Heart right ventricle (tissue), 16 donors: ENCODE measurements around the gene AP2B1. TPM values are rescaled to one million over a fixed set of nuclear protein-coding genes. Genes with fewer than 3 reads are reported as not detected.
"Not testable (repeated sequence)": the region's sequence is repeated elsewhere in the genome, so short reads cannot be mapped to it uniquely, and the experiment has no call there.

Experiments used
- ATAC-seq, 8 donors: fragments of 200-7000 bp; cut with Tn5 transposase; one replicate each; pipeline ENCODE4 v1.9.1; 2020; ENCODE audit warnings: mild to moderate bottlenecking in 8 of 8, moderate library complexity in 8 of 8, moderate number of reproducible peaks in 1 of 8
- DNase-seq, 2 donors: peaks; one replicate each; pipeline ENCODE4 v3.0.0-alpha.2; 2020
- H3K27ac ChIP-seq, 10 donors: fragments of 200-600 bp; sonication (generic) in 2 of 10; one replicate each; pipeline versions ENCODE4 v1.5.0 to v1.8.0; 2020 to 2022; ENCODE audit warnings: mild to moderate bottlenecking in 3 of 10
- H3K27me3 ChIP-seq, 7 donors: fragments of 200-600 bp; one replicate each; pipeline ENCODE4 v1.8.0; 2021 to 2022; ENCODE audit warnings: mild to moderate bottlenecking in 2 of 7
- H3K36me3 ChIP-seq, 9 donors: fragments of 200-600 bp; sonication (generic) in 1 of 9; one replicate each; pipeline versions ENCODE4 v1.5.0 to v1.8.0; 2020 to 2022; ENCODE audit warnings: mild to moderate bottlenecking in 2 of 9
- H3K4me1 ChIP-seq, 9 donors: fragments of 200-600 bp; sonication (generic) in 1 of 9; one replicate each; pipeline versions ENCODE4 v1.5.0 to v1.8.0; 2020 to 2022; ENCODE audit warnings: mild to moderate bottlenecking in 4 of 9
- H3K4me3 ChIP-seq, 10 donors: fragments of 200-600 bp; sonication (generic) in 2 of 10; one replicate each; pipeline versions ENCODE4 v1.5.0 to v1.8.0; 2020 to 2022; ENCODE audit warnings: mild to moderate bottlenecking in 7 of 10, moderate library complexity in 2 of 10
- H3K9me3 ChIP-seq, 11 donors: fragments of 200-600 bp in 10 of 11; sonication (generic) in 2 of 11; one replicate each; pipeline versions ENCODE4 v1.5.0 to v1.8.0; 2013 to 2022; ENCODE audit warnings: mild to moderate bottlenecking in 2 of 11, control low read depth in 1 of 11, moderate library complexity in 1 of 11
- CTCF ChIP-seq, 9 donors: fragments of 200-600 bp; sonication (generic) in 2 of 9; IDR thresholded peaks; one replicate each; pipeline versions ENCODE4 v1.5.0 to v1.8.0; 2021 to 2022; ENCODE audit warnings: antibody characterized with exemption in 9 of 9, mild to moderate bottlenecking in 5 of 9, moderate library complexity in 1 of 9
- WGBS, 2 donors: extraction: QIAGEN DNeasy Blood & Tissue Kit; methylation state at CpG; one replicate each; pipeline ENCODE4 v1.1.7; 2013; ENCODE audit warnings: inconsistent platforms in 1 of 2; 5-methylcytosine and 5-hydroxymethylcytosine counted together
- intact Hi-C, 10 donors: fragments of 100-400 bp; cut with DNase I; formaldehyde crosslinking; loops; one replicate each; pipeline versions ENCODE4 v1.11.1 to v1.14.2; 2022
- polyA plus RNA-seq, 2 donors: library from polyadenylated mRNA; stranded (reverse); fragments of 200-250 nt; gene quantifications; one replicate each; pipeline ENCODE4 v1.2.3, GENCODE V29; 2013
- total RNA-seq, 10 donors: library from RNA; stranded (reverse); fragmentation: NEBNext Ultra II Directional in 3 of 10; extraction: Animal tissue kit (Norgen Biotek cat#: 25700) in 3 of 10; gene quantifications; one replicate each; pipeline versions ENCODE4 v1.2.1 to v1.2.4, GENCODE V29; 2021 to 2023
- donor health status: Arrhythmogenic right ventricular cardiomyopathy.
- donor health status: ischemic (EF 13 %, LVEDD 7.1; RV severe dilation, severe dysfunction).
- donor health status: healthy with polysubstance abuse.
- donor health status: DM: no; HTN: yes; CAD: no.
- donor health status: DM: no; HTN: no; CAD: no.
- donor health status: ischemic (EF 25% LVEDD 6.9; RV normal size, moderate dysfunction).
- donor health status: ischemic (EF 25% LVEDD 5.7; RV mildly dilated, moderate dysfunction).
- donor health status: healthy.
- donor health status: DM: yes; HTN: yes; CAD: no.
- donor health status: Ischemic cardiomyopathy.
- donor health status: ischemic (EF 35%, LVEDD 5.7; RV mildly dilated, moderate dysfunction).
- donor health status: nonischemic (EF 11% LVEDD 7.7; RV severe dilation, severe dysfunction).
- donor health status: DM: yes; HTN: yes; CAD: no.
- donor health status: PGD.
- donor health status: ischemic (EF 29% LVEDD 5.4; RV normal size, mild dysfunction).
- donor health status: nonischemic (EF 23%, LVEDD 6.1; RV moderate dilation, normal function).

Gene AP2B1
- total and polyA plus RNA-seq, 12 donors = 20.0 to 173 (median 129) TPM

- WGBS, 2 donors = 75% methylated on average over 10 of the region's 10 CpGs
- no peak for TF ChIP-seq CTCF (IDR thresholded peaks at IDR 0.05)
- Histone ChIP-seq H3K36me3 (no peaks in the 10 kb centered on the region), H3K27me3 (peaks cover 0 to 51% (median 34%) of the 10 kb centered on the region in 7 donors), H3K4me1 (peaks cover 0 to 23% (median 9%) of the 10 kb centered on the region in 9 donors), H3K9me3 (no peaks in the 10 kb centered on the region), H3K27ac (no peak overlapping the region), H3K4me3 (no peak overlapping the region)
- intact Hi-C loops = loop anchor here in 2 of 10 donors (2.0 to 5.0 kb wide), 2 partner anchors 90 to 148 kb away; no protein-coding TSS in a partner anchor
- DNase-seq = no peak
- ATAC-seq = no peak
Observed at GRCh38 chr17:35750526-35751395, 163.6 kb downstream of the AP2B1 start.

GRCh38 chr17:35751541-35751940 lies 164.4 kb downstream of the AP2B1 start:
- ATAC-seq, H3K4me3 ChIP-seq, DNase-seq, H3K36me3 ChIP-seq, H3K9me3 ChIP-seq, H3K27ac ChIP-seq: not testable (repeated sequence)
- H3K27me3 ChIP-seq = peaks cover 0 to 51% (median 34%) of the 10 kb centered on the region in 7 donors
- H3K4me1 ChIP-seq = peaks cover 0 to 23% (median 9%) of the 10 kb centered on the region in 9 donors
- 64 to 71% methylated on average over 4 of the region's 4 CpGs for WGBS, 2 donors
- intact Hi-C loops = loop anchor here in 2 of 10 donors (2.0 to 5.0 kb wide), 2 partner anchors 91 to 149 kb away; no protein-coding TSS in a partner anchor

- Histone ChIP-seq H3K27ac (no peak overlapping the region), H3K9me3 (no peaks in the 10 kb centered on the region), H3K4me1 (peaks cover 0 to 20% (median 9%) of the 10 kb centered on the region in 9 donors), H3K36me3 (no peaks in the 10 kb centered on the region), H3K4me3 (no peak overlapping the region), H3K27me3 (peaks cover 0 to 51% (median 34%) of the 10 kb centered on the region in 7 donors)
- DNase-seq (no peak), ATAC-seq (peak in 3 of 8 donors; percentile 2 to 6 (median 3))
- intact Hi-C loops = loop anchor here in 1 of 10 donors (5.0 kb wide), 1 partner anchor 150 kb away; no protein-coding TSS in a partner anchor
- TF ChIP-seq CTCF (IDR thresholded peaks at IDR 0.05) = no peak
- WGBS, 2 donors = 51 to 63% methylated on average over 16 of the region's 16 CpGs
Observed at GRCh38 chr17:35752471-35752870, 165.3 kb downstream of the AP2B1 start.

GRCh38 chr17:35752945-35753764 lies 166.0 kb downstream of the AP2B1 start, which contains the start of gene GAS2L2:
TSS of gene GAS2L2 (minus strand) at chr17:35753239. CDS start at chr17:35752850, 389 bp downstream.
- Histone ChIP-seq H3K4me1 (peaks cover 0 to 15% (median 9%) of the 10 kb centered on the region in 9 donors), H3K27ac (no peak within 1 kb of the TSS), H3K9me3 (no peaks in the 10 kb centered on the region), H3K4me3 (no peak within 1 kb of the TSS), H3K36me3 (no peaks in the 10 kb centered on the region), H3K27me3 (peaks cover 0 to 45% (median 28%) of the 10 kb centered on the region in 7 donors)
- intact Hi-C loops = loop anchor here in 1 of 10 donors (5.0 kb wide), 1 partner anchor 151 kb away; no protein-coding TSS in a partner anchor
- DNase-seq (no peak), ATAC-seq (peak; percentile 21 to 76 (median 46))
- 37 to 45% methylated on average over 9 of the region's 9 CpGs for WGBS, 2 donors
- no peak for TF ChIP-seq CTCF (IDR thresholded peaks at IDR 0.05)
